ENCODE measurements around the gene PRKCE. TPM values are rescaled to one million over a fixed set of nuclear protein-coding genes. Genes with fewer than 3 reads are reported as not detected.

The PRKCE gene
- polyA plus RNA-seq, 3 donors = 1.3 to 7.7 (median 2.3) TPM

GRCh38 chr2:45928946-45929345 lies 277.5 kb downstream of the PRKCE start:
- H3K4me3 ChIP-seq (replicated peaks in 1 of 3; ENCODE audit: low read depth in 2 of 3, low read length in 3 of 3) = no peak overlapping the region
- TF ChIP-seq CTCF (IDR thresholded peaks at IDR 0.05) = no peak
- H3K4me2 ChIP-seq (replicated peaks; ENCODE audit: extremely low read depth, low read length, poor library complexity, severe bottlenecking) = no peak overlapping the region
- H3K4me3 Mint-ChIP-seq = no peak overlapping the region
- H2AFZ ChIP-seq (ENCODE audit: insufficient read depth, low read depth, low read length, poor library complexity, severe bottlenecking) = no peak overlapping the region
- peaks cover 0 to 2% (median 0%) of the 10 kb centered on the region in 3 donors for H3K27me3 Mint-ChIP-seq (ENCODE audit: low read depth in 3 of 3)
- H3K36me3 Mint-ChIP-seq = peaks cover 0 to 4% of the 10 kb centered on the region in 2 donors
- H3K9me3 ChIP-seq (replicated peaks in 1 of 2; ENCODE audit: control insufficient read depth in 1 of 2, insufficient read depth in 1 of 2, low read length in 2 of 2) = no peaks in the 10 kb centered on the region
- no peaks in the 10 kb centered on the region for H3K27me3 ChIP-seq (ENCODE audit: control insufficient read depth in 2 of 2, insufficient read depth in 2 of 2, low read length in 2 of 2)
- intact Hi-C loops (cut with micrococcal nuclease) = no loop called here
- 100% methylated on average over 1 of the region's 10 CpGs for WGBS (ENCODE audit: insufficient coverage)
- no peak overlapping the region for H3K9ac ChIP-seq (ENCODE audit: insufficient read depth, low read length, poor library complexity, severe bottlenecking)
- no peak for DNase-seq
- no peaks in the 10 kb centered on the region for H4K20me1 ChIP-seq (ENCODE audit: insufficient read depth, low read length)
- H3K79me2 ChIP-seq (ENCODE audit: insufficient read depth, low read length) = no peaks in the 10 kb centered on the region
- H3K27ac Mint-ChIP-seq = peak overlapping the region in 6 of 7 donors; percentile 7 to 74 (median 24)
- peaks cover 20% of the 10 kb centered on the region for H3K4me1 Mint-ChIP-seq
- H3K27ac ChIP-seq (ENCODE audit: low read depth in 1 of 2, low read length in 2 of 2) = no peak overlapping the region
- no peaks in the 10 kb centered on the region for H3K36me3 ChIP-seq (replicated peaks in 1 of 2; ENCODE audit: control insufficient read depth in 1 of 2, insufficient read depth in 2 of 2, low read length in 2 of 2)
- H3K4me1 ChIP-seq (ENCODE audit: control insufficient read depth in 1 of 2, insufficient read depth in 2 of 2, low read length in 2 of 2) = peaks cover 12 to 14% of the 10 kb centered on the region in 2 donors
- H3K9me3 Mint-ChIP-seq = no peaks in the 10 kb centered on the region

GRCh38 chr2:45929674-45930395 lies 278.4 kb downstream of the PRKCE start:
- Mint-ChIP-seq H3K9me3 (no peaks in the 10 kb centered on the region), H3K4me1 (peaks cover 17% of the 10 kb centered on the region), H3K4me3 (no peak overlapping the region), H3K36me3 (peaks cover 0 to 4% of the 10 kb centered on the region in 2 donors), H3K27ac (peak overlapping the region; percentile 55 to 87 (median 82)), H3K27me3 (ENCODE audit: low read depth in 3 of 3) (no peaks in the 10 kb centered on the region)
- H3K27ac ChIP-seq (ENCODE audit: low read depth in 1 of 2, low read length in 2 of 2) = peak overlapping the region; percentile 19 to 69
- WGBS (ENCODE audit: insufficient coverage) = 11% methylated on average over 3 of the region's 6 CpGs
- H3K27me3 ChIP-seq (ENCODE audit: control insufficient read depth in 2 of 2, insufficient read depth in 2 of 2, low read length in 2 of 2) = no peaks in the 10 kb centered on the region
- no peak overlapping the region for H2AFZ ChIP-seq (ENCODE audit: insufficient read depth, low read depth, low read length, poor library complexity, severe bottlenecking)
- TF ChIP-seq CTCF (IDR thresholded peaks at IDR 0.05) = no peak
- H3K4me1 ChIP-seq (ENCODE audit: control insufficient read depth in 1 of 2, insufficient read depth in 2 of 2, low read length in 2 of 2) = peaks cover 12 to 14% of the 10 kb centered on the region in 2 donors
- peak; percentile 56 to 62 (median 61) for DNase-seq
- no peak overlapping the region for H3K4me2 ChIP-seq (replicated peaks; ENCODE audit: extremely low read depth, low read length, poor library complexity, severe bottlenecking)
- no peak overlapping the region for H3K4me3 ChIP-seq (replicated peaks in 1 of 3; ENCODE audit: low read depth in 2 of 3, low read length in 3 of 3)
- no peaks in the 10 kb centered on the region for H3K36me3 ChIP-seq (replicated peaks in 1 of 2; ENCODE audit: control insufficient read depth in 1 of 2, insufficient read depth in 2 of 2, low read length in 2 of 2)
- no peak overlapping the region for H3K9ac ChIP-seq (ENCODE audit: insufficient read depth, low read length, poor library complexity, severe bottlenecking)
- intact Hi-C loops (cut with micrococcal nuclease) = loop anchor here in 1 of 2 donors (5.0 kb wide), 1 partner anchor 33 kb away; no protein-coding TSS in a partner anchor
- H3K79me2 ChIP-seq (ENCODE audit: insufficient read depth, low read length) = no peaks in the 10 kb centered on the region
- no peaks in the 10 kb centered on the region for H4K20me1 ChIP-seq (ENCODE audit: insufficient read depth, low read length)
- no peaks in the 10 kb centered on the region for H3K9me3 ChIP-seq (replicated peaks in 1 of 2; ENCODE audit: control insufficient read depth in 1 of 2, insufficient read depth in 1 of 2, low read length in 2 of 2)
